Measurements from ENCODE around the gene EHD2.

EHD2 gene

DNA sequence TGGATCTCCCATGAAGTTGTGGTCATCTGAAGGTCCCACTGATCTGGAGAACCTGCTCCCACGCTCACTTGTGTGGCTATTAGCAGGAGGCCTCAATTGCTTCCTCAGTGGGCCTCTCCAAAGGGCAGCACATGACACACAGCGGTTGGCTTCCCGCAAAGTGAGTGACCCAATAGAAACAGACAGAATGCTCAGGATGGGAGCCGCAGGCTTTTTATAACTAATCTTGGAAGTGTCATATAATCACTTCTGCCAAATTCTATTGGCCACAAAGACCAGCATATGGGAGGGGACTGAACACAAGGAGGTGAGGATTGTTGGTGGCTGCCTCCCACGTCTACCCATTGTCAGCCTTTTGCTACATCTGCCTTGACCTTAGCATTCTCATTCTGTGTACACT lies 22.1 kb upstream of the EHD2 start:
- DNase-seq (ENCODE audit: low spot score): no peak

DNA sequence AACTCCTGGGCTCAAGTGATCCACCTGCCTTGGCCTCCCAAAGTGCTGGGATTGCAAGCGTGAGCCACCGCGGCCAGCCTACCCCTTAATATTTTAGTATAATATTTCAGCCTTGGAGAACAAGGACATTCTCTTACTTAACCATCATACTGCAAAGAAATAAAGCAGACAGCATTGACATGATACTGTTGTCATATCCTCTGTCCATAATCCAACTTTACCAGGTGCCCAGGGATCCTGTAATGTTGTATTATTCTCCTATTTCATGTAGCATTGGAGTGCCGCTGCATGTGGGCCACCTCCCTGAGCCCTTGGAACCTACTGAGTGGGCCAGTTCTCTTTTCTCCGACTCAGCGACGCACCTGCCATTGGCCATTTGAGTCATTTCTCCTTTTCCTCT lies 21.4 kb upstream of the EHD2 start:
- no peak for DNase-seq (ENCODE audit: low spot score)

DNA sequence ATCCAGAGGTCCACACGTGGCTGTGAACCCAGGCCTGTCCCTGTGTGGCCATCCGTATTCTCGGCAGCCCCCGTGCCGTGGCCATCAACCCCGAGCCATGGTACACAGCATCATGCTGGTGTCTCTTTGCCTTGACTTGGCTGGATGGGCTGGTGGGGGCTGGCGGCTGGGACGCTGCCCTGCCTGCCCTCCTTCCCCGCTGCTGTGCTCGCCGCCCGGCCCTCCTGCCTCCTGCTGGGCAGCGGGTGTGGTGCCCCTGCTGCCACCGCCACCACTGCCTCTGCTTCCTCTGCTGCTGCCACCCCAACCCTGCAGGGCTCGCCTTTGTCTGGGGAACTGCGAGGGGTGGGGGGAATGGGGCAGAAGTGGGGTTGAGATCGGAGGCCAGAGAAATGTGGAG lies 19.7 kb upstream of the EHD2 start:
- DNase-seq (ENCODE audit: low spot score): no peak

DNA sequence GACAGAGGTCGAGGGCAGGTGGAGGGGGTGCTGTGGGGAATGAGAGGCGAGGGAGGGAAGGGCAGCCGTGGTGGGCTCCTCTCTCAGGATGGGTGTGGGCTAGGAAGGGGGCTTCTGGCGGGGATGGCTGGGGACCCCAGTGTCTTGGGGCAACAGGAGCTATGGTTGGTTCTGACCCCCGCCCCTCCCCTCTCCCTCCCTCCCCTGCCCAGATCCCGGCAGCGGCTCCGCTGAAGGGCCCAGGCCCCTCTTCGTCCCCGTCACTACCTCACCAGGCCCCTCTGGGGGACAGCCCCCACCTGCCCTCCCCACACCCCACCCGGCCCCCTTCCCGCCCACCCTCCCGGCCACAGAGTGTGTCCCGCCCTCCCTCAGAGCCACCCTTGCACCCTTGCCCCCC lies 19.3 kb upstream of the EHD2 start:
- no peak for DNase-seq (ENCODE audit: low spot score)

DNA sequence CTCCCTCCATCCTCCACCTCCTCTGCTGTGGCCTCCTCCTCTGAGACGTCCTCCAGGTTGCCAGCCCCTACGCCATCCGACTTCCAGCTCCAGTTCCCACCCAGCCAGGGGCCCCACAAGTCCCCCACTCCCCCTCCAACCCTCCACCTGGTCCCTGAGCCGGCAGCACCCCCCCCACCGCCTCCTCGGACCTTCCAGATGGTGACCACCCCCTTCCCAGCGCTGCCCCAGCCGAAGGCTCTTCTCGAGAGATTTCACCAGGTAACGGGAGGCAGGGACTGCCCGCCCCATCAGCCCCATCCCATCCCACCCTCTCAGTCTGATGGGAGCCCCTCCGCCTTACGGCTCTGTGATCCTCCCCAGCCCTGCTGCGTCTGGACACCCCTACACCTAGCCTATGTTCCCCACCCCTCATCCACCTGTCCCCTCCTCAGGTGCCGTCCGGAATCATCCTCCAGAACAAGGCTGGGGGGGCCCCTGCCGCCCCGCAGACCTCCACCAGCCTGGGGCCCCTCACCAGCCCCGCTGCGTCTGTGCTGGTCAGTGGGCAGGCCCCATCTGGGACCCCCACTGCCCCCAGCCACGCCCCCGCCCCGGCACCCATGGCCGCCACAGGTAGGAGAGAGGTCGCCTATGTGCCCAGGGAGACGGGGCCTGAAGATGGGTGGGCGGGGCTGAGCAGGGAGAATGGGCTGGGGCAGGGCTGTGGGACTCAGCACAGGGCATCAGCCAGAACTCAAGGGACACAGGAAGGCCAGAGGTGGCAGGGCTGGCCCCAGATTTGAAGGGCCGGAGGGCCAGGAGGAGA lies 18.6 kb upstream of the EHD2 start:
- no peak for DNase-seq (ENCODE audit: low spot score)

DNA sequence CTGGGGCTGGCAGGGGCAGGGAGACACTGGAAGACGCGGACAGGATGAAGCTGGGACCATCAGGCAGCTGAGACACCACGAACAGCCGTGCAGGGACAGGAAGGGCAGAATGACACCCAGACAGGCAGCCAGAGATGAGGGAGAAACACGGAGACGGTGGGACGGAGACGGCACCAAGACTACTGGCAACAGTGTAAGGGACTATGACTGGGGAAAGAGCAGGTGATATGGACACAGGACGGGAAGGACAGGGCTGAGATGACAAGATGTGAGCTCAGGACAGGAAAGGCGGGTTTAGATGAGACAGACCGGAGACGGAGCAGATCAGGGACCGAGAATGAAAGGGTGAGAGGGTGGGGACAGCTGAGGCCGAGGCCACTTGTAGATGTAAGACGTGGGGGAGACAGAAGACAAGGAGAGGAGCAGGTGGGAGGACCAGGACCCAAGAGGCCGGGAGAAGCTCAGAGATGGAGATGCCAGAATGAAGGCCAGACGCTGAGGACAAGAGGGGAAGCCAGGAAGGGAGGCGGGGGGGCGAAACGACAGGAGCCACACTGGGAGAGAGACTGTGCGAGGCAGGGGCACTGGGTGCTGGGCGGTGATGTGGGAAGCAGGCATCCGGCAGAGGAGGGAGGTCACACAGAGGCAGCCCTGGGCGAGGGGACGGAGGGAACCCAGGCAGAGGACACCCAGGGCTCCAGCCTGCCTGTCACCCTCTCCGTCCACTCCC lies 17.5 kb upstream of the EHD2 start:
- DNase-seq (ENCODE audit: low spot score): no peak

DNA sequence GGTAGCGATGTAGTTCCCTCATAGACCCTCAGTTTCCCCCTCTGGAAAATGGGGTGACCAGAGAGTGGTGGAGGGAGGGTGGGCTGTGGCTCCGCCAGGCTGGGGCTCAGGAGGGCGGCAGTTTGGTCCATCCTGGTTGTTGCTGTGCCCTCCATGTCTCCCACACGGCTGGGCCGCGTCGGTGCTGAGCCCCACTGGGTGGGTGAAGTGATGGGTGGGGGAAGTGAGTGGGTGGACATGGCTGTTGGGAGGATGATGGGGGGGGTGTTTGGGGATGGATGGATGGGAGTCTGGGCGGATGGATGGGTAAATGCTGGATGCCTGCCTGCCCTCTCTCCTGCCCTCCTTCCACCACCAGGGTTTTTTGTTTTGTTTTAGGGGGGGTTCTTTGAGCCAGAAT lies 16.6 kb upstream of the EHD2 start:
- DNase-seq (ENCODE audit: low spot score): no peak

DNA sequence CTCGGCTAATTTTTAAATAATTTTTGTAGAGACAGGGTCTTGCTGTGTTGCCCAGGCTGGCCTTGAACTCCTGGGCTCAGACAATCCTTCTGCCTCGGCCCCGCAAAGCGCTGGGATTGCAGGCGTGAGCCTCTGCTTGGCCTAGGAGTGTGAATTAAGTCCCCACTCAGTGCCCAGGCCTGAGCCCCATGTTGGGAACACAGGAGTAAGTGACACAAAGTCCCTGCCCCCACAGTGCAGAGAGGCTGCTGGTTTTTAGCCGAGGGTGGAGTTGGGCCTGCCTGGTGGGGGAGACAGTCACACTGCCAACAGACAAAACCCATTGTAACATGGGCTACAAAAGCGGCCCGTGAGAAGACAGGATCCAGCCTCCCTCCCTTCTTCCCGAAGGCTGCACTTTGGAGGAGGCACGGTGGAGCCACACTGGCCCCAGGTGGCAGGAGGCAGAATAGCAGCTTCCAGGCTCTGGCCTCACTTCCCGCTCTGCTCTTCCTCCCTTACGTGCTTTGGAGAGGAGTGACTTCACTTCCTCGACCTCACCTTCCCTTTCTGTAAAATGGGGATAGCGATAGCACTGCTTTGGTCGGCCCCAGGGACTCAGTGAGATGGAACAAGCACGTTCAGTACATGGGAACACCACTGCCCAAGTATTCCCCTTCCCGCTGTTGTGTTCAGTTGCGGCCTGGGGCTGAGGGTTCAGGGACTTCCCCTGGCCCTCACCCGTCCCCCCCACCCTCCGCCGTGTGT lies 15.2 kb upstream of the EHD2 start:
- DNase-seq (ENCODE audit: low spot score): peak; percentile 68

DNA sequence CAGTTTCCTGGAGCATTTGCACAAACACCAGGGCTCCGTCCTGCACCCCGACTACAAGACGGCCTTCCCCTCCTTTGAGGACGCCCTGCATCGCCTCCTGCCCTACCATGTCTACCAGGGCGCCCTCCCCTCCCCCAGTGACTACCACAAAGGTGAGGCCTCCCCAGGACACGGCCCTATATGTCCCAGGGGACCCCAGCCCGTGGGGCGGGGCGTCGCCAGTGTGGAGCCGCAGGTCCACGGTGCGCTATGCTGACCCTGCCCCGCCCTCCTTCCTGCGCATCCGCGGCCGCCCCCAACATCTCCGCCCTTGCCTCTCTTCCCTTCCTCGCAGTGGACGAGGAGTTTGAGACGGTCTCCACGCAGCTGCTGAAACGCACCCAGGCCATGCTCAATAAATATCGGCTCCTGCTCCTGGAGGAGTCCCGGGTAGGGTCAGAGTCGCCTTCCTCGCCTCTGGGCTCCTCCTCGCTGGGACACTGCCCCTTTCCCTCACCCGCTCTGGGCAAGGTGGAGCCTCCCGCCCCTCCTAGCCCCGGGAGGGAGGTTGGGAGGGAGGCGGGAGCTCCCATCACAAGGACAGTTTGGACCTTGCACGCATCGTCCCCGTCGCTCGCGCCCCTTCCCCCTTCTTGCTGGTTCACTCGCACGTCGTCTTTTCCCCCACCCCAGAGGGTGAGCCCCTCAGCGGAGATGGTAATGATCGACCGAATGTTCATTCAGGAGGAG lies 14.4 kb upstream of the EHD2 start:
- DNase-seq (ENCODE audit: low spot score): no peak

DNA sequence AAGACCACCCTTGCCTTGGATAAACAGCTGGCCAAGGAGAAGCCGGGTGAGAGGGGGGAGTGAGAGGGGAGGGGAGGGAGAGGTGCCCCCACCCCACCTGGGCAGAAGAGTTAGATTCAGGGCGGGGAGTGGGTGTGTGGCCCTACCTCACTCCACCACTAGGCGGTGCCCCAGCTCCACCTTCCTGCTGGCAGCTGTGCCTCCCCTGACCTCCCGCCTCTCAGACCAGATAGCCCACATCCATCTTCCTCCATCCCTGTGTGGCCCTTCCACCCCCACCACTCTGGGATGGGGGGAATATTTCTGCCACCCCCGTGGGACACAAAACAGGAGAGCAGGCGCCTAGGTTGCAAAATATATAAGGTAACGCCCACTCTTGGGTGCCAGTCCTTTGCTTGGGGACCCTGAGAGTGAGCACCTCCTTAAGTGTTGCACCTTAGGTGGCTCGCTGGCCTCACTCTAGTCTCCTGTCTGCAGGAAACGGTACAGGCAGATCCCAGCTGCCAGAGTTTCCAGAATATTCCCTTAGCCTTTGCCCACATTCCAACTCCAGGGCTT lies 13.8 kb upstream of the EHD2 start:
- DNase-seq (ENCODE audit: low spot score): peak; percentile 55

DNA sequence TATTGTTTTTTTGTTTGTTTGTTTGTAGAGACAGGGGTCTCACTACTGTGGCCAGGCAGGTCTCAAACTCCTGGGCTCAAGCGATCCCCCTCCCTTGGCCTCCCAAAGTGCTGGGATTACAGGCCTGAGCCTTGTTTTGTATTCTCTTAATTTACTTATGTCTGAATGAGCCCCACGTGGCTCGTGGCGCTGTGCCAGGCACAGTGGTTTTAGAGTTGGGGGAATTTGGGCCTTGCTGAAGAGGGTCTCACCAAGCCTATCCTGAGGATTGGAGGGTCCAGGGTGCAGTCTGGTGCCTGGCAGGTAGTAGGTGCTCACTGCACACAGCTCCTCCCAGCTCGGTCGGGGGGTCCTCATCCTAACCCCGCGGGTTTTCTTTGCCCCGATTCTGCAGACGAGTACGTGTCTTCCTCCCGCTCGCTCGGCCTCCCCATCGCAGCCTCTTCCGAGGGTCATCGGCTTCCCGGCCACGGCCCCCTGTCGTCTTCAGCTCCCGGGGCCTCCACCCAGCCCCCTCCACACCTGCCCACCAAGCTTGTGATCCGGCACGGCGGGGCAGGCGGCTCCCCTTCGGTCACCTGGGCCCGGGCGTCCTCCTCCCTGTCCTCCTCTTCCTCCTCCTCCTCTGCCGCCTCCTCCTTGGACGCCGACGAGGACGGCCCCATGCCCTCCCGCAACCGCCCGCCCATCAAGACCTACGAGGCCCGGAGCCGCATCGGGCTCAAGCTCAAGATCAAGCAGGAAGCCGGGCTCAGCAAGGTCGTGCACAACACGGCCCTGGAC lies 12.1 kb upstream of the EHD2 start:
- no peak for DNase-seq (ENCODE audit: low spot score)

DNA sequence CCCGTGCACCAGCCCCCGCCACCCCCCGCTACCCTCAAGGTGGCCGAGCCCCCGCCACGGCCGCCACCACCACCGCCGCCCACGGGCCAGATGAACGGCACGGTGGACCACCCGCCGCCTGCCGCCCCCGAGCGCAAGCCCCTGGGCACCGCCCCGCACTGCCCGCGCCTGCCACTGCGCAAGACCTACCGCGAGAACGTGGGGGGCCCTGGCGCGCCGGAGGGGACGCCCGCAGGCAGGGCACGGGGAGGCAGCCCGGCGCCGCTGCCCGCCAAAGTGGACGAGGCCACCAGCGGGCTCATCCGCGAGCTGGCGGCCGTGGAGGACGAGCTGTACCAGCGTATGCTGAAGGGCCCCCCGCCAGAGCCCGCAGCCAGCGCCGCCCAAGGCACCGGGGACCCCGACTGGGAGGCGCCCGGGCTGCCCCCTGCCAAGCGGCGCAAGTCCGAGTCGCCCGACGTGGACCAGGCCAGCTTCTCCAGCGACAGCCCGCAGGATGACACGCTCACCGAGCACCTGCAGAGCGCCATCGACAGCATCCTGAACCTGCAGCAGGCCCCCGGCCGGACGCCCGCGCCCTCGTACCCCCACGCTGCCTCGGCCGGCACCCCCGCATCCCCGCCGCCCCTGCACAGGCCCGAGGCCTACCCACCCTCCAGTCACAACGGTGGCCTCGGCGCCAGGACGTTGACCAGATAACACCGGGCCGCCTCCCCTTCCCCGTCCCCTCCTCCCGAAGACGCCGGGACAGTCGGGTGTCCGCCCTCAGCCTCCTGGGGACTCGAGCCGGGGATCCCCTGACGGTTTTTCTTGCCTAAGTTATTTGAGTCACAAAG lies 11.3 kb upstream of the EHD2 start:
- DNase-seq (ENCODE audit: low spot score): no peak

DNA sequence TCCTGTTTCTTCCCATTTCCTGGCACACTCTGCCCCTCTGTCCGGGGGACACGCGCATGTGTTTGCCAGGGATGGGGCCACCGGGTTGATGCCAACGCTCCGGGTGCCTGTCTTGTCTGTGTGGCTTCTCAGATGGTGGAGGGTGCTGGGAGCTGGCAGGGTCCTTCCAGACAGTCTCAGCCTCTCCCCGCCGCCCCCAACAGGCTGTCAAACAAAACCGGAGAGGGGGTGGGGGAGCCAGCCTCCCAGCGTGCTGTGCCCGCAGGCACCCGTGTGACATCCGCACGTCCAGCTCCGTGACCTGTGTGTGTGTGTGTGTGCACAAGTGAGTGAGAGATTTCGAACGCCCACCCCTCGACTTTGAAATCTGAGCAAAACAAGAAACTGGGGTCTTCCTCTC lies 10.6 kb upstream of the EHD2 start:
- no peak for DNase-seq (ENCODE audit: low spot score)

DNA sequence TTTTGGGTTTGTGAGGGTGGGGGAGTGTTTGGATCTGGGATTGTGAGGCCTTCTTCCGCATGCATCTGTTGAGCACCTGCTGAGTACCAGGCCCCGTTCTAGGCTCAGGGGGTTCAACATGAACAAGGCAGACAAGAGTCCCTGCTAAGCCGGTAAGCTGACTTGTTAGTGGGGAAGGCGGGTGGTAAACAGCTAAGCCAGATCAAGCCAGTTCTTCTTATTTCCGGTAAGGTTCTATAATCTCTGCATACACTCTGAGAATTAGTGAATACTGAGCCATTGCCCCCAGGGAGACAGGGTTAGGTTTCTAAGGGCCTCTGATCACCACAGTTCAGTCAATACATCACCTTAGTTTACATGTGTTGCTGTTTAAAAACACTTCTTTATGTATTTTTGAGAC lies 9.9 kb upstream of the EHD2 start:
- no peak for DNase-seq (ENCODE audit: low spot score)

DNA sequence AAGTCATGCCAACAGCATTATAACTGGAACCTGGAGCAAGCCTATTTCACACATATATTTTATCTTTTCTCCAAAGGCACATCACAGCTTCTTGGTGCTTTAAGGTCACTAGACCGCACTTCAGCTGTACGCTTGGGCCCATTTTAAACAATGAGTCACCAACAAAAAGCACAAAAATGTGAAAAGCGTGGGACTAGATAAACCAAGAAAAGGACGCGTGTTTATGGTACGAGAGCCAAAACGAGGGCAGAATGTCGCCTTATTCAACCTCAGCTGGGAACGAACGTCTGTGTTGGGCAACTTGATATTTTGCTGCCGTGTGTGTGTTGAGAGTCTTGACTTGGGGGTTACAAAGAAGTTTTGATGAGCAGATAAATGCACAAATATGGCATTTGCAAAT lies 9.2 kb upstream of the EHD2 start:
- DNase-seq (ENCODE audit: low spot score): no peak

DNA sequence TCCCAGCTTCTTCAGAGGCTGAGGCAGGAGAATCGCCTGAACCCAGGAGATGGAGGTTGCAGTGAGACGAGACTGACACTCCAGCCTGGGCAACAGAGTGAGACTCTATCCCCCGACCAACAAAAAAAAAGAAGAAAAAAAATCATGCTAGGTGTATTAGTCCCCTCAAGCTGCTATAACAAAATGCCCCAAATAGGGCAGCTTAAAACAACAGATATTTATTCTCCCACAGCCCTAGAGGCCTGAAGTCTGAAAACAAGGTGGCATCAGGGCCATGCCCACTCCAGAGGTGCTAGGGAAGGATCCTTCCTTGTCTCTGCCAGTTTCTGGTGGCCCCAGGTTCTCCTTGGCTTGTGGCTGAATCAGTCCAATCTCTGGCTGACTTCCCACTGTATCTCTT lies 8.6 kb upstream of the EHD2 start:
- no peak for DNase-seq (ENCODE audit: low spot score)

DNA sequence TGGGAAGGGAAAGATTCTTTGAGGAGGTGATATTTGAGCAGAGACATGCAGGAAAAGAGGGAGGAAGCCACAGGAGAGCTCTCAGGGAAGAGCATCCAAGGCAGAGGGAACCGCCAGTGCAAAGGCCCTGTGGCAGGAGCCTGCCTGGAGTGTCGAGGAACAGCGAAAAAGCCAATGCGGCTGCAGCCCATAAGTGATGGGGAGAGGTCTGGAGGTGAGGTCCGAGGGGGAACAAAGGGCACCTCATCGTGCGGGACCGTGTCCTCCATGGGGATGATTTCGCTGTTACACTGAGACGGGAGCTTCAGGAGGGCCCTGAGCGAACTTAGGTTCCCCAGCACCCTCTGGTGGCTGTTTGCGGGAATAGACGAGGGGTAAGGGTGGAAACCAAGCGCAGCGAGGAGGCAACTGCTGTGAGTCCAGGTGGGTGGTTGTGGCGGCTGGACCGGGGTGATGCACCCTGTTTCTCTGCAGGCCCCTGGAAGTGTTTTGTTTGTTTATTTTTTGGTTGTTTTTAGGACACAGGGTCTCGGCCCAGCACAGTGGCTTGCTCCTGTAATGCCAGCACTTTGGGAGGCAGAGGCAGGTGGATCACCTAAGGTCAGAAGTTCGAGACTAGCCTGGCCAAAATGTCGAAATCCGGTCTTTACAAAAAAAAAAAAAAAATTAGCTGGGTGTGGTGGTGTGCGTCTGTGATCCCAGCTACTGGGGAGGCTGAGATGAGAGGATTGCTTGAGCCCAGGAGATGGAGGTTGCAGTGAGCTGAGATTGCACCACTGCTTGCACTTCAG lies 5.9 kb upstream of the EHD2 start:
- DNase-seq (ENCODE audit: low spot score): peak; percentile 71

DNA sequence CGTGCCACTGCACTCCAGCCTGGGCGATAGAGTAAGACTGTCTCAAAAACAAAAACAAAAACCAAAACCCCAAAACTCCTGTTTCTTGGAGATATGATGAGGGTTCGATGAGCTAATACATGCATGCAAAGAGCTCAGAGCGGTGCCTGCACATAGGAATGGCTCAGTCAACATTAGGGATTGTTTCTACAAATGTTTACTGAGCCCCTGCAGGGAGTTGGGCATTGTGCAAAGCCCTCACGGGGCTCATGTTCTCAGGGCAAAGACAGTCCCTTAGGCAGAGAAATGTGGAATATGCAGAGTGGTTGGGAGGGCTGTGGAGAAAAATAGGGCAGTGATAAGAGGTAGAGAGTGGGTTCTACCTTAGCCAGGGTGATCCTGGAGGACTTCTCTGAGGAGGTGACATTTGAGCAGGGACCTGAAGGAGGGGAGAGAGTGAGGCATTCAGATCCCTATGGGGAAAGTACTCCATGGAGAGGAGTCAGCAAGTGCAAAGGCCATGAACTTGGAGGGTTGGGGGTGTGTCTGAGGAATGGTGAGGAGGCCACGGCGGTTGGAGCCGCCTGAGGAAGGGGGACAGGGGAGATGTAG lies 1.5 kb upstream of the EHD2 start:
- DNase-seq (ENCODE audit: low spot score): no peak

DNA sequence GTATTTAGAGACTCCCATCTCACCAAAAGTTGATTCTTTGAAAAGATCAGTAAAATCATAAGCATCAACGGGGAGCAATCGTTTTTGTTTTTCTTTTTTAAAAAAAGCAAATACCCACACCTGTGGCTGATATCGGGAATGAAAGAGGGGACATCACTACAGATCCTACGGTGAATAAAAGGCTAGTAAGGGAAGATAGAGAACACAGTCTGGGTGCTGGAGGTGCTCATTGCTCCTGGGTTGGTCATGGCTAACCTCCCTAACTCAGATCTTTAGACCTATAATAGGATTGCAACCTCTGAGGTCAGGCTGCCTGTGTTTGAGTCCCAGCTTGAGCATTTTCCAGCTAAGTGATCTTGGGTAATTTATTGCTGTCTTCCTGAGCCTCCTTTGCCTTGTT lies 1.1 kb downstream of the EHD2 start:
- no peak for DNase-seq (ENCODE audit: low spot score)
